Neural crest cell (in vitro differentiated cells): ENCODE measurements around the gene MYO15B. TPM values are rescaled to one million over a fixed set of nuclear protein-coding genes. Genes with fewer than 3 reads are reported as not detected.

ENCODE experiments used
- DNase-seq: peaks from one replicate; pipeline ENCODE4 v3.0.0; 2021; ENCODE audit warnings: low read depth, mixed read lengths, low spot score
- H3K27ac Mint-ChIP-seq: one replicate; pipeline ENCODE4 v1.8.0; 2021; ENCODE audit warnings: mild to moderate bottlenecking, mixed read lengths; ENCODE audit not compliant: unreplicated experiment
- H3K27me3 Mint-ChIP-seq: 2 replicates; pipeline ENCODE4 v1.8.0; 2021; ENCODE audit warnings: low read depth, mild to moderate bottlenecking, mixed read lengths
- H3K36me3 Mint-ChIP-seq: 2 replicates; pipeline ENCODE4 v1.8.0; 2021; ENCODE audit warnings: low read depth, mild to moderate bottlenecking, mixed read lengths
- H3K4me1 Mint-ChIP-seq: 2 replicates; pipeline ENCODE4 v1.8.0; 2021; ENCODE audit warnings: mixed read lengths
- H3K4me3 Mint-ChIP-seq: one replicate; pipeline ENCODE4 v1.8.0; 2021; ENCODE audit warnings: mild to moderate bottlenecking, mixed read lengths
- H3K9me3 Mint-ChIP-seq: 2 replicates; pipeline ENCODE4 v1.8.0; 2021; ENCODE audit warnings: mixed read lengths
- CTCF ChIP-seq: fragments of 200-600 bp; sonication (generic); conservative IDR thresholded peaks from 2 replicates; pipeline ENCODE4 v1.5.0; 2021; ENCODE audit warnings: antibody characterized with exemption, mild to moderate bottlenecking
- long read RNA-seq: library from polyadenylated mRNA; unstranded; transcript quantifications from one replicate; pipeline ENCODE4 v2.0.0, GENCODE V29; 2020
- total RNA-seq: library from RNA; stranded (reverse); gene quantifications from 2 replicates; pipeline ENCODE4 v1.2.1, GENCODE V29; 2021

Gene MYO15B
- total RNA-seq = 23.3 and 23.7 TPM in 2 replicates
- long read RNA-seq, partial matches to known transcripts = 1 of 1 reads
- long read RNA-seq, other reads (novel, unspliced or antisense) = 0 of 1 reads

- no peaks in the 10 kb centered on the region for H3K9me3 Mint-ChIP-seq
- H3K27me3 Mint-ChIP-seq = peaks cover 17% of the 10 kb centered on the region
- H3K27ac Mint-ChIP-seq = no peak within 1 kb of the TSS
- peaks cover 5% of the 10 kb centered on the region for H3K4me1 Mint-ChIP-seq
- no peak for TF ChIP-seq CTCF
- peak within 1 kb of the TSS; percentile 39 for H3K4me3 Mint-ChIP-seq
- peak; percentile 64 for DNase-seq
- peaks cover 2% of the 10 kb centered on the region for H3K36me3 Mint-ChIP-seq
Observed at GRCh38 chr17:75587675-75588595, at the start of gene MYO15B. TSS of gene MYO15B (plus strand) at chr17:75587800. CDS start at chr17:75588058, 258 bp downstream.

- TF ChIP-seq CTCF = no peak
- H3K4me1 Mint-ChIP-seq = peaks cover 6% of the 10 kb centered on the region
- H3K9me3 Mint-ChIP-seq = no peaks in the 10 kb centered on the region
- H3K4me3 Mint-ChIP-seq = no peak overlapping the region
- H3K27ac Mint-ChIP-seq = no peak overlapping the region
- H3K27me3 Mint-ChIP-seq = no peaks in the 10 kb centered on the region
- H3K36me3 Mint-ChIP-seq = no peaks in the 10 kb centered on the region
- DNase-seq = no peak
Observed at GRCh38 chr17:75539967-75540729, 47.5 kb upstream of the MYO15B start.

GRCh38 chr17:75540923-75541503, 46.6 kb upstream of the MYO15B start:
- no peaks in the 10 kb centered on the region for H3K9me3 Mint-ChIP-seq

GRCh38 chr17:75542229-75542628, 45.4 kb upstream of the MYO15B start:
- Mint-ChIP-seq H3K27me3 (no peaks in the 10 kb centered on the region), H3K36me3 (no peaks in the 10 kb centered on the region), H3K4me1 (peaks cover 6% of the 10 kb centered on the region), H3K27ac (peak overlapping the region; percentile 75), H3K4me3 (no peak overlapping the region), H3K9me3 (no peaks in the 10 kb centered on the region)
- TF ChIP-seq CTCF = no peak
- DNase-seq = no peak

More at GRCh38 chr17:75540923-75541503, 46.6 kb upstream of the MYO15B start:
- Mint-ChIP-seq H3K4me1 (peaks cover 6% of the 10 kb centered on the region), H3K4me3 (no peak overlapping the region), H3K27ac (no peak overlapping the region), H3K27me3 (no peaks in the 10 kb centered on the region), H3K36me3 (no peaks in the 10 kb centered on the region)
- no peak for TF ChIP-seq CTCF
- DNase-seq = no peak

- Mint-ChIP-seq H3K4me3 (no peak overlapping the region), H3K4me1 (peaks cover 6% of the 10 kb centered on the region), H3K36me3 (no peaks in the 10 kb centered on the region), H3K27me3 (peaks cover 2% of the 10 kb centered on the region), H3K9me3 (no peaks in the 10 kb centered on the region), H3K27ac (no peak overlapping the region)
- no peak for TF ChIP-seq CTCF
- no peak for DNase-seq
Observed at GRCh38 chr17:75542728-75543336, 44.8 kb upstream of the MYO15B start.
